MM.1S (cell line): Measurements from ENCODE around the gene CCDC86.

Experiments
- DNase-seq: peaks from one replicate; pipeline ENCODE4 v3.0.0-alpha.2; 2015
- H2AFZ ChIP-seq: fragments of 300-600 bp; sonication (generic); 2 replicates; pipeline ENCODE4 v1.6.0; 2016; ENCODE audit warnings: antibody characterized with exemption, low read length
- H3F3A ChIP-seq: fragments of 300-600 bp; sonication (generic); 2 replicates; pipeline ENCODE4 v1.6.1; 2016; ENCODE audit warnings: mild to moderate bottlenecking, antibody characterized with exemption, low read length, moderate library complexity, mixed read lengths; ENCODE audit not compliant: insufficient read depth
- H3K27ac ChIP-seq: fragments of 300-600 bp; sonication (generic); 2 replicates; pipeline ENCODE4 v1.5.1; 2016; ENCODE audit warnings: mild to moderate bottlenecking, low read length
- H3K27me3 ChIP-seq: fragments of 300-600 bp; sonication (generic); replicated peaks from 2 replicates; pipeline ENCODE4 v1.6.0; 2016; ENCODE audit warnings: low read length; ENCODE audit not compliant: insufficient read depth
- H3K36me3 ChIP-seq: fragments of 300-600 bp; sonication (generic); replicated peaks from 2 replicates; pipeline ENCODE4 v1.6.1; 2016; ENCODE audit warnings: mild to moderate bottlenecking, low read length, mixed read lengths; ENCODE audit not compliant: insufficient read depth
- H3K4me1 ChIP-seq: fragments of 300-600 bp; sonication (generic); 2 replicates; pipeline ENCODE4 v1.6.1; 2016; ENCODE audit warnings: low read length, mixed read lengths
- H3K4me2 ChIP-seq: fragments of 300-600 bp; sonication (generic); 2 replicates; pipeline ENCODE4 v1.6.0; 2016; ENCODE audit warnings: low read depth, low read length
- H3K4me3 ChIP-seq: fragments of 300-600 bp; sonication (generic); 2 replicates; pipeline ENCODE4 v1.5.1; 2016; ENCODE audit warnings: low read length, mixed read lengths
- H3K79me2 ChIP-seq: fragments of 300-600 bp; sonication (generic); 2 replicates; pipeline ENCODE4 v1.6.1; 2016; ENCODE audit warnings: mixed run types, low read length, mixed read lengths
- H3K9ac ChIP-seq: fragments of 300-600 bp; sonication (generic); 2 replicates; pipeline ENCODE4 v1.6.1; 2016; ENCODE audit warnings: low read length, mixed read lengths
- H3K9me2 ChIP-seq: fragments of 300-600 bp; sonication (generic); replicated peaks from 2 replicates; pipeline ENCODE4 v1.6.1; 2016; ENCODE audit warnings: mild to moderate bottlenecking, low read length, mixed read lengths; ENCODE audit not compliant: insufficient read depth
- H3K9me3 ChIP-seq: fragments of 300-600 bp; sonication (generic); replicated peaks from 2 replicates; pipeline ENCODE4 v1.6.1; 2016; ENCODE audit warnings: mild to moderate bottlenecking, low read length, mixed read lengths; ENCODE audit not compliant: insufficient read depth
- H4K20me1 ChIP-seq: fragments of 300-600 bp; sonication (generic); 2 replicates; pipeline ENCODE4 v1.6.1; 2016; ENCODE audit warnings: mild to moderate bottlenecking, low read length, moderate library complexity, mixed read lengths; ENCODE audit not compliant: insufficient read depth
- EZH2 ChIP-seq: fragments of 300-600 bp; sonication (generic); optimal IDR thresholded peaks from 2 replicates; pipeline ENCODE3; 2017; ENCODE audit warnings: low read depth, mild to moderate bottlenecking, antibody characterized with exemption, low read length, mixed read lengths
- EZH2phosphoT487 ChIP-seq: fragments of 300-600 bp; sonication (generic); IDR thresholded peaks from 2 replicates; pipeline ENCODE4 v1.6.1; 2018; ENCODE audit warnings: antibody characterized with exemption, low read length
- TF ChIP-seq, protein P1 (sequence below): fragments of 300-600 bp; sonication (generic); IDR thresholded peaks from 2 replicates; pipeline ENCODE4 v1.5.1; 2016; ENCODE audit warnings: antibody characterized with exemption, low read length, mixed read lengths

Gene CCDC86

GRCh38 chr11:60870276-60870675 lies 28.4 kb downstream of the CCDC86 start:
- TF ChIP-seq, protein P1, sequence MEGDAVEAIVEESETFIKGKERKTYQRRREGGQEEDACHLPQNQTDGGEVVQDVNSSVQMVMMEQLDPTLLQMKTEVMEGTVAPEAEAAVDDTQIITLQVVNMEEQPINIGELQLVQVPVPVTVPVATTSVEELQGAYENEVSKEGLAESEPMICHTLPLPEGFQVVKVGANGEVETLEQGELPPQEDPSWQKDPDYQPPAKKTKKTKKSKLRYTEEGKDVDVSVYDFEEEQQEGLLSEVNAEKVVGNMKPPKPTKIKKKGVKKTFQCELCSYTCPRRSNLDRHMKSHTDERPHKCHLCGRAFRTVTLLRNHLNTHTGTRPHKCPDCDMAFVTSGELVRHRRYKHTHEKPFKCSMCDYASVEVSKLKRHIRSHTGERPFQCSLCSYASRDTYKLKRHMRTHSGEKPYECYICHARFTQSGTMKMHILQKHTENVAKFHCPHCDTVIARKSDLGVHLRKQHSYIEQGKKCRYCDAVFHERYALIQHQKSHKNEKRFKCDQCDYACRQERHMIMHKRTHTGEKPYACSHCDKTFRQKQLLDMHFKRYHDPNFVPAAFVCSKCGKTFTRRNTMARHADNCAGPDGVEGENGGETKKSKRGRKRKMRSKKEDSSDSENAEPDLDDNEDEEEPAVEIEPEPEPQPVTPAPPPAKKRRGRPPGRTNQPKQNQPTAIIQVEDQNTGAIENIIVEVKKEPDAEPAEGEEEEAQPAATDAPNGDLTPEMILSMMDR = no peak
- TF ChIP-seq EZH2phosphoT487 (no peak), EZH2 (no peak)
- H3K9me3 ChIP-seq = no peaks in the 10 kb centered on the region
- peak overlapping the region; percentile 78 for H3K4me2 ChIP-seq

GRCh38 chr11:60870733-60871377 lies 28.9 kb downstream of the CCDC86 start:
- TF ChIP-seq EZH2phosphoT487 = no peak
- TF ChIP-seq, protein P1 = no peak
- no peak for TF ChIP-seq EZH2
- Histone ChIP-seq H3K9me3 (no peaks in the 10 kb centered on the region), H3K4me3 (peak overlapping the region; percentile 25; the same call in 1 of the 2 replicates), H2AFZ (peak overlapping the region; percentile 49), H3K9me2 (no peaks in the 10 kb centered on the region), H3K27me3 (no peaks in the 10 kb centered on the region), H3F3A (peaks cover 20% of the 10 kb centered on the region), H3K36me3 (no peaks in the 10 kb centered on the region), H3K4me2 (peak overlapping the region; percentile 78), H4K20me1 (no peaks in the 10 kb centered on the region), H3K79me2 (no peaks in the 10 kb centered on the region), H3K9ac (peak overlapping the region; percentile 71), H3K4me1 (peaks cover 61% of the 10 kb centered on the region), H3K27ac (peak overlapping the region; percentile 100)
- DNase-seq = peak; percentile 31

More at GRCh38 chr11:60870276-60870675, 28.4 kb downstream of the CCDC86 start:
- Histone ChIP-seq H3K4me3 (peak overlapping the region; percentile 25; the same call in 1 of the 2 replicates), H3K27me3 (no peaks in the 10 kb centered on the region), H3K79me2 (no peaks in the 10 kb centered on the region), H4K20me1 (no peaks in the 10 kb centered on the region), H3K36me3 (no peaks in the 10 kb centered on the region), H3K27ac (peak overlapping the region; percentile 100), H2AFZ (peak overlapping the region; percentile 49), H3K9me2 (no peaks in the 10 kb centered on the region), H3K9ac (peak overlapping the region; percentile 71), H3F3A (peaks cover 20% of the 10 kb centered on the region), H3K4me1 (peaks cover 59% of the 10 kb centered on the region)
- peak; percentile 93 for DNase-seq

DNA sequence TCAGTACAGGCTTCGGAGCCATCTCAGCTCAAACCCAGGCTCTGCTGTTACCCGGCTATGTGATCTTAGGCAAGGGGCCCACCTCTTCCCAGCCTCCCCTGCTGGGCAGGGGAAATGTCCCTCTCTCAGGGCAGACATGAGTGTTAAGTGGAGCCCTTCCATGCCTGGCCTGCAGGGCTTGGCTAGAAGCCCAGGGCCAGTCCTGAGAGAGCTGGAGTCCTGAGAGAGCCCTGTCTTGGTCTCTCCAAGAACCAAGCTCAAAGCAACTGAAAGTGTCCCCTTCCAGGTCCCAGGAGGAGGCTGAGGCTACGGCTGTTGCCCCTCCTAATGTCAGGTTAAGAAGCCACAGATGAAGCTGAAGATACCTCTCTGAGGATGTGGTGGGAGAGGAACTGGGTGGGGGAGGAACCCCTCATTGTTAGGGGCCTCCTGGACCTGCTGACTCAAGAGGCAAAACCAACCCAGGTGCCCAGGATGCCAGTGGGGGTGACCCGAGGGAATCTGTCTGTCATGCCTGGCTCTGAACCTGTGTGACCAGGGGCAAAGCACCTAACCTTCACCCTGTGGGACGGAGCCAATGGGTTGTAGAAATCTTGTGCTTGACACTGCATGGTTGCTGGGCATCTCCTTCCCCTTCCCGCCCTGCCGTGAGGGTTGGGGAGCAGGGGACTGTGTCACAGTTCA lies 29.6 kb downstream of the CCDC86 start:
- no peaks in the 10 kb centered on the region for H3K36me3 ChIP-seq
- no peaks in the 10 kb centered on the region for H3K79me2 ChIP-seq
- no peaks in the 10 kb centered on the region for H3K9me3 ChIP-seq
- no peaks in the 10 kb centered on the region for H3K9me2 ChIP-seq
- TF ChIP-seq, protein P1 = no peak
- no peak for TF ChIP-seq EZH2
- TF ChIP-seq EZH2phosphoT487 = no peak
- peak overlapping the region; percentile 71 for H3K9ac ChIP-seq
- no peak for DNase-seq
- no peaks in the 10 kb centered on the region for H4K20me1 ChIP-seq
- H3K4me2 ChIP-seq = peak overlapping the region; percentile 78
- peaks cover 20% of the 10 kb centered on the region for H3F3A ChIP-seq
- H3K27me3 ChIP-seq = no peaks in the 10 kb centered on the region
- peaks cover 61% of the 10 kb centered on the region for H3K4me1 ChIP-seq
- H3K4me3 ChIP-seq = no peak overlapping the region
- H3K27ac ChIP-seq = peak overlapping the region; percentile 100
- peak overlapping the region; percentile 49 for H2AFZ ChIP-seq
